HEK293 (cell line): ENCODE measurements around the gene TTLL1.

Experiments
- CTCF ChIA-PET: fragments of 350-600 bp; formaldehyde crosslinking; extraction: SDS; loops from one replicate; lab custom pipeline; 2021; ENCODE audit warnings: antibody characterized with exemption; lab: Yijun Ruan, JAX
- POLR2A ChIA-PET: fragments of 300-600 bp; formaldehyde crosslinking; extraction: SDS; loops from one replicate; lab custom pipeline; 2020; ENCODE audit warnings: antibody characterized with exemption, inconsistent platforms; lab: Yijun Ruan, JAX
- H3K27ac ChIP-seq: fragments of 200-500 bp; sonication (Bioruptor generic); 2 replicates; pipeline ENCODE4 v1.5.1; 2014; ENCODE audit warnings: low read depth, low read length, control low read depth, inconsistent platforms; ENCODE audit errors: extremely low read depth
- H3K36me3 ChIP-seq, 2 experiments: fragments of 200-500 bp in 1 of 2; sonication (Bioruptor generic) in 1 of 2; 1 replicate in 1 of 2; 2 replicates in 1 of 2; pipeline ENCODE4 v1.5.1; 2014 to 2017; ENCODE audit warnings: inconsistent platforms in 2 of 2, low read length in 2 of 2; ENCODE audit not compliant: control insufficient read depth in 2 of 2, insufficient read depth in 1 of 2
- H3K4me1 ChIP-seq: fragments of 200-500 bp; sonication (Bioruptor generic); 2 replicates; pipeline ENCODE4 v1.5.1; 2014; ENCODE audit warnings: mild to moderate bottlenecking, low read length, inconsistent platforms; ENCODE audit not compliant: control insufficient read depth, insufficient read depth
- H3K4me3 ChIP-seq: 2 replicates; pipeline ENCODE4 v1.5.1; 2011; ENCODE audit warnings: low read depth, mild to moderate bottlenecking, control low read depth, low read length, moderate library complexity
- H3K9me3 ChIP-seq: fragments of 200-500 bp; sonication (Bioruptor generic); 2 replicates; pipeline ENCODE4 v1.5.1; 2014; ENCODE audit warnings: low read depth, low read length, inconsistent platforms; ENCODE audit not compliant: control insufficient read depth, insufficient read depth
- FEZF1 ChIP-seq: fragments of 450-650 bp; formaldehyde crosslinking; IDR thresholded peaks from 2 replicates; pipeline ENCODE4 v1.5.1; 2016; ENCODE audit warnings: missing biosample characterization, missing genetic modification characterization
- HOXA7 ChIP-seq: sonication (generic); formaldehyde crosslinking; IDR thresholded peaks from 2 replicates; pipeline ENCODE4 v1.8.1; 2022; ENCODE audit warnings: missing genetic modification reagents, borderline replicate concordance
- KLF7 ChIP-seq: fragments of 450-650 bp; formaldehyde crosslinking; IDR thresholded peaks from 2 replicates; pipeline ENCODE4 v1.5.1; 2016; ENCODE audit warnings: missing biosample characterization, missing genetic modification characterization, borderline replicate concordance
- TRIM28 ChIP-seq: IDR thresholded peaks from 2 replicates; pipeline ENCODE4 v1.6.1; 2011; ENCODE audit warnings: low read length, control low read depth, borderline replicate concordance
- YY2 ChIP-seq: fragments of 450-650 bp; formaldehyde crosslinking; IDR thresholded peaks from 2 replicates; pipeline ENCODE4 v1.5.1; 2016; ENCODE audit warnings: missing biosample characterization, missing genetic modification characterization
- ZBTB17 ChIP-seq: fragments of 450-650 bp; formaldehyde crosslinking; IDR thresholded peaks from 2 replicates; pipeline ENCODE4 v1.5.1; 2016; ENCODE audit warnings: missing biosample characterization, missing genetic modification characterization
- ZBTB48 ChIP-seq: fragments of 450-650 bp; formaldehyde crosslinking; IDR thresholded peaks from 2 replicates; pipeline ENCODE4 v1.5.1; 2016; ENCODE audit warnings: missing biosample characterization, missing genetic modification characterization
- ZNF112 ChIP-seq: fragments of 450-650 bp; formaldehyde crosslinking; IDR thresholded peaks from 2 replicates; pipeline ENCODE4 v1.5.0; 2017; ENCODE audit warnings: missing biosample characterization, missing genetic modification characterization
- ZNF211 ChIP-seq: fragments of 450-650 bp; formaldehyde crosslinking; IDR thresholded peaks from 2 replicates; pipeline ENCODE4 v1.5.1; 2016; ENCODE audit warnings: low read depth, missing biosample characterization, missing genetic modification characterization
- ZNF223 ChIP-seq: fragments of 450-650 bp; formaldehyde crosslinking; IDR thresholded peaks from 2 replicates; pipeline ENCODE4 v1.5.1; 2016; ENCODE audit warnings: missing biosample characterization, missing genetic modification characterization
- ZNF23 ChIP-seq: fragments of 450-650 bp; formaldehyde crosslinking; IDR thresholded peaks from 2 replicates; pipeline ENCODE4 v1.5.1; 2016; ENCODE audit warnings: missing biosample characterization, missing genetic modification characterization, borderline replicate concordance
- ZNF239 ChIP-seq: fragments of 450-650 bp; formaldehyde crosslinking; IDR thresholded peaks from 2 replicates; pipeline ENCODE4 v1.5.1; 2016; ENCODE audit warnings: missing biosample characterization, missing genetic modification characterization
- ZNF248 ChIP-seq: fragments of 450-650 bp; formaldehyde crosslinking; IDR thresholded peaks from 2 replicates; pipeline ENCODE4 v1.5.1; 2017; ENCODE audit warnings: missing biosample characterization, missing genetic modification characterization
- ZNF610 ChIP-seq: fragments of 450-650 bp; formaldehyde crosslinking; IDR thresholded peaks from 2 replicates; pipeline ENCODE4 v1.5.1; 2016; ENCODE audit warnings: missing biosample characterization, missing genetic modification characterization, borderline replicate concordance
- ZNF777 ChIP-seq: fragments of 450-650 bp; formaldehyde crosslinking; IDR thresholded peaks from 2 replicates; pipeline ENCODE4 v1.5.1; 2017; ENCODE audit warnings: missing biosample characterization, missing genetic modification characterization, borderline replicate concordance
- ZNF843 ChIP-seq: fragments of 450-650 bp; formaldehyde crosslinking; IDR thresholded peaks from 2 replicates; pipeline ENCODE4 v1.5.1; 2016; ENCODE audit warnings: missing biosample characterization, missing genetic modification characterization
- ZSCAN16 ChIP-seq: fragments of 450-650 bp; formaldehyde crosslinking; IDR thresholded peaks from 2 replicates; pipeline ENCODE4 v1.5.1; 2016; ENCODE audit warnings: missing biosample characterization, missing genetic modification characterization
- TF ChIP-seq, protein P1 (sequence below): fragments of 450-650 bp; formaldehyde crosslinking; IDR thresholded peaks from 2 replicates; pipeline ENCODE4 v1.5.1; 2017; ENCODE audit warnings: missing biosample characterization, mild to moderate bottlenecking, missing genetic modification characterization, moderate library complexity
- TF ChIP-seq, protein P2 (sequence below): fragments of 450-650 bp; formaldehyde crosslinking; IDR thresholded peaks from 2 replicates; pipeline ENCODE4 v1.5.1; 2016; ENCODE audit warnings: missing biosample characterization, missing genetic modification characterization
- TF ChIP-seq, protein P3 (sequence below): fragments of 450-650 bp; formaldehyde crosslinking; IDR thresholded peaks from 2 replicates; pipeline ENCODE4 v1.5.1; 2016; ENCODE audit warnings: missing biosample characterization, missing genetic modification characterization
- TF ChIP-seq, protein P4 (sequence below): fragments of 450-650 bp; formaldehyde crosslinking; IDR thresholded peaks from 2 replicates; pipeline ENCODE4 v1.5.1; 2016; ENCODE audit warnings: missing biosample characterization, missing genetic modification characterization
- TF ChIP-seq, protein P5 (sequence below): fragments of 450-650 bp; formaldehyde crosslinking; IDR thresholded peaks from 2 replicates; pipeline ENCODE4 v1.5.1; 2016; ENCODE audit warnings: missing biosample characterization, missing genetic modification characterization, borderline replicate concordance

Gene TTLL1

DNA sequence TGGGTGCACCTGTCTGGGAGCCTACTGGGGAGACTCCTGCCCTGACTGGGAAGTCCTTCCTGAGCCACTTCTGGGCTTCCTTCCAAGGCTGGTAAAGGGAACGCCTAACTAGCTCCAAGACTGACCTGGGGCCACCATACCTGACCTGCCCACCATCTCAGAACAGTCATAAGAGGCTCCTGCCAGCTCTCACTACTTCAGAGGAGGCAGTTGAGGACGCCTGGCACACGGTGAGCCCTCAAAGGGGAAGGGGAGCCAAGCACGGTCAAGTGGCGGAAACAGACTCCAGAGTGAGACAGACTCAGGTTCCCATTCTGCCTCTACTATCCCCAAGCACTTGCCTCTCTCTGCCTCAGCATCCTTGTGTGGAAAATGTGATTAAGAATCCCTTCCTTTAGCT, 46.4 kb upstream of the TTLL1 start (continued):
- TF ChIP-seq, protein P1, sequence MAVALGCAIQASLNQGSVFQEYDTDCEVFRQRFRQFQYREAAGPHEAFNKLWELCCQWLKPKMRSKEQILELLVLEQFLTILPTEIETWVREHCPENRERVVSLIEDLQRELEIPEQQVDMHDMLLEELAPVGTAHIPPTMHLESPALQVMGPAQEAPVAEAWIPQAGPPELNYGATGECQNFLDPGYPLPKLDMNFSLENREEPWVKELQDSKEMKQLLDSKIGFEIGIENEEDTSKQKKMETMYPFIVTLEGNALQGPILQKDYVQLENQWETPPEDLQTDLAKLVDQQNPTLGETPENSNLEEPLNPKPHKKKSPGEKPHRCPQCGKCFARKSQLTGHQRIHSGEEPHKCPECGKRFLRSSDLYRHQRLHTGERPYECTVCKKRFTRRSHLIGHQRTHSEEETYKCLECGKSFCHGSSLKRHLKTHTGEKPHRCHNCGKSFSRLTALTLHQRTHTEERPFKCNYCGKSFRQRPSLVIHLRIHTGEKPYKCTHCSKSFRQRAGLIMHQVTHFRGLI (tag by site-specific recombination) = no peak
- TF ChIP-seq ZBTB48 (tag by site-specific recombination) = no peak
- no peak for TF ChIP-seq HOXA7 (CRISPR knock-in tag)

DNA sequence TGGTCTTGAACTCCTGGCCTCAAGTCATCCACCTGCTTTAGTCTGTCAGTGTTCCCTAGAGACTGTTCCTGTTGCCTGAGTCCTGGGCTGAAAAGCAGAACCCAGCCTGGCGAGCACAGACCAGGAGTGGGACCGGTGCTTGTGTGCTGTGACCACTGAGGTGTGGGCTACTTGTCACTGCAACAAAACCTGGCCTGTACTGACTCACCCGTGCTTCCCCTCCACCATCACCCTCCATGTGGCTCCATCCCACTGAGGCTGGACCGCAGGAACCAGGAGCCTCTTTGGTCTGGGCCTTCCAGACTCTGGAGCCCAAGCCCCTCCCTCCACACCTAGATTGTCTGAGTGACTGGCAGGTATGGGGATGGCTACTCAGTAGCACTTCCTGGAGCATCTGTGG, 45.4 kb upstream of the TTLL1 start:
- POLR2A ChIA-PET = no interaction called here
- Histone ChIP-seq H3K36me3 (peaks cover 46 to 87% of the 10 kb centered on the region in 2 experiments), H3K4me1 (peaks cover under 1% of the 10 kb centered on the region), H3K4me3 (no peak overlapping the region), H3K9me3 (no peaks in the 10 kb centered on the region), H3K27ac (no peak overlapping the region)
- CTCF ChIA-PET = interaction anchor here (0.6 to 1.4 kb wide), 2 partner anchors 8 to 35 kb away, joined by 3 to 6 read pairs; no protein-coding TSS in a partner anchor
- TF ChIP-seq ZNF211 (tag by site-specific recombination) (no peak), ZNF223 (tag by site-specific recombination) (no peak), ZNF777 (no peak), ZBTB17 (no peak)

DNA sequence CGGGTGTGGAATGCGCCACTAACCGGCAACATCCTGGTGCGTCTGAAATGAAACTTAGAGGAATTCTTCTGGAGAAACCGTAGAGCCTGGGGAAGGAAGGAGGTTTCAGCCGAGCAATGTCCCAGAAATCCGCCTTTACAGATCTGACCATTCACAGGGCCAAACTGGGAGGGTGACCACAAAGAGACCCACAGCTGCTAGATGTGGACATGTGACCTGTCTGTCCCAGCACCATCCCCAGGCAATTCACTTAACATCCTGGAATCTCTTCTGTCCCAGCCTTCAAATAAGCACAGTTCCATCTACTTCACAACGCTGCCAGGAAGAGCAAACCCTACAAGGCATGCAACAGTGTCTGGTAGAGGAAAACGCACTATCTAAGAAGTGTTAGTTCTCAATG, 44.2 kb upstream of the TTLL1 start:
- no peak overlapping the region for H3K4me3 ChIP-seq
- ChIA-PET POLR2A (interaction anchor here (0.6 kb wide), 1 partner anchor 647 kb away, joined by 3 read pairs; no protein-coding TSS in a partner anchor), CTCF (no interaction called here)
- H3K4me1 ChIP-seq = peaks cover 3% of the 10 kb centered on the region
- no peaks in the 10 kb centered on the region for H3K9me3 ChIP-seq
- no peak overlapping the region for H3K27ac ChIP-seq
- peaks cover 34 to 75% of the 10 kb centered on the region in 2 experiments for H3K36me3 ChIP-seq
- TF ChIP-seq TRIM28 (no peak), ZNF843 (tag by site-specific recombination) (no peak), FEZF1 (tag by site-specific recombination) (no peak), ZNF23 (tag by site-specific recombination) (no peak), ZSCAN16 (tag by site-specific recombination) (no peak), KLF7 (no peak), ZNF239 (tag by site-specific recombination) (no peak), ZNF248 (no peak), ZNF610 (tag by site-specific recombination) (no peak), ZNF112 (tag by site-specific recombination) (no peak), YY2 (no peak)
- TF ChIP-seq, protein P2, sequence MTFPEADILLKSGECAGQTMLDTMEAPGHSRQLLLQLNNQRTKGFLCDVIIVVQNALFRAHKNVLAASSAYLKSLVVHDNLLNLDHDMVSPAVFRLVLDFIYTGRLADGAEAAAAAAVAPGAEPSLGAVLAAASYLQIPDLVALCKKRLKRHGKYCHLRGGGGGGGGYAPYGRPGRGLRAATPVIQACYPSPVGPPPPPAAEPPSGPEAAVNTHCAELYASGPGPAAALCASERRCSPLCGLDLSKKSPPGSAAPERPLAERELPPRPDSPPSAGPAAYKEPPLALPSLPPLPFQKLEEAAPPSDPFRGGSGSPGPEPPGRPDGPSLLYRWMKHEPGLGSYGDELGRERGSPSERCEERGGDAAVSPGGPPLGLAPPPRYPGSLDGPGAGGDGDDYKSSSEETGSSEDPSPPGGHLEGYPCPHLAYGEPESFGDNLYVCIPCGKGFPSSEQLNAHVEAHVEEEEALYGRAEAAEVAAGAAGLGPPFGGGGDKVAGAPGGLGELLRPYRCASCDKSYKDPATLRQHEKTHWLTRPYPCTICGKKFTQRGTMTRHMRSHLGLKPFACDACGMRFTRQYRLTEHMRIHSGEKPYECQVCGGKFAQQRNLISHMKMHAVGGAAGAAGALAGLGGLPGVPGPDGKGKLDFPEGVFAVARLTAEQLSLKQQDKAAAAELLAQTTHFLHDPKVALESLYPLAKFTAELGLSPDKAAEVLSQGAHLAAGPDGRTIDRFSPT (tag by site-specific recombination) = no peak
- TF ChIP-seq, protein P3, sequence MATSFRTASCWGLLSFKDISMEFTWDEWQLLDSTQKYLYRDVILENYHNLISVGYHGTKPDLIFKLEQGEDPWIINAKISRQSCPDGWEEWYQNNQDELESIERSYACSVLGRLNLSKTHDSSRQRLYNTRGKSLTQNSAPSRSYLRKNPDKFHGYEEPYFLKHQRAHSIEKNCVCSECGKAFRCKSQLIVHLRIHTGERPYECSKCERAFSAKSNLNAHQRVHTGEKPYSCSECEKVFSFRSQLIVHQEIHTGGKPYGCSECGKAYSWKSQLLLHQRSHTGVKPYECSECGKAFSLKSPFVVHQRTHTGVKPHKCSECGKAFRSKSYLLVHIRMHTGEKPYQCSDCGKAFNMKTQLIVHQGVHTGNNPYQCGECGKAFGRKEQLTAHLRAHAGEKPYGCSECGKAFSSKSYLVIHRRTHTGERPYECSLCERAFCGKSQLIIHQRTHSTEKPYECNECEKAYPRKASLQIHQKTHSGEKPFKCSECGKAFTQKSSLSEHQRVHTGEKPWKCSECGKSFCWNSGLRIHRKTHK (tag by site-specific recombination) = no peak
- TF ChIP-seq, protein P4, sequence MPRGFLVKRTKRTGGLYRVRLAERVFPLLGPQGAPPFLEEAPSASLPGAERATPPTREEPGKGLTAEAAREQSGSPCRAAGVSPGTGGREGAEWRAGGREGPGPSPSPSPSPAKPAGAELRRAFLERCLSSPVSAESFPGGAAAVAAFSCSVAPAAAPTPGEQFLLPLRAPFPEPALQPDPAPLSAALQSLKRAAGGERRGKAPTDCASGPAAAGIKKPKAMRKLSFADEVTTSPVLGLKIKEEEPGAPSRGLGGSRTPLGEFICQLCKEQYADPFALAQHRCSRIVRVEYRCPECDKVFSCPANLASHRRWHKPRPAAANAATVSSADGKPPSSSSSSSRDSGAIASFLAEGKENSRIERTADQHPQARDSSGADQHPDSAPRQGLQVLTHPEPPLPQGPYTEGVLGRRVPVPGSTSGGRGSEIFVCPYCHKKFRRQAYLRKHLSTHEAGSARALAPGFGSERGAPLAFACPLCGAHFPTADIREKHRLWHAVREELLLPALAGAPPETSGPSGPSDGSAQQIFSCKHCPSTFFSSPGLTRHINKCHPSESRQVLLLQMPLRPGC (tag by site-specific recombination) = no peak
- TF ChIP-seq, protein P5, sequence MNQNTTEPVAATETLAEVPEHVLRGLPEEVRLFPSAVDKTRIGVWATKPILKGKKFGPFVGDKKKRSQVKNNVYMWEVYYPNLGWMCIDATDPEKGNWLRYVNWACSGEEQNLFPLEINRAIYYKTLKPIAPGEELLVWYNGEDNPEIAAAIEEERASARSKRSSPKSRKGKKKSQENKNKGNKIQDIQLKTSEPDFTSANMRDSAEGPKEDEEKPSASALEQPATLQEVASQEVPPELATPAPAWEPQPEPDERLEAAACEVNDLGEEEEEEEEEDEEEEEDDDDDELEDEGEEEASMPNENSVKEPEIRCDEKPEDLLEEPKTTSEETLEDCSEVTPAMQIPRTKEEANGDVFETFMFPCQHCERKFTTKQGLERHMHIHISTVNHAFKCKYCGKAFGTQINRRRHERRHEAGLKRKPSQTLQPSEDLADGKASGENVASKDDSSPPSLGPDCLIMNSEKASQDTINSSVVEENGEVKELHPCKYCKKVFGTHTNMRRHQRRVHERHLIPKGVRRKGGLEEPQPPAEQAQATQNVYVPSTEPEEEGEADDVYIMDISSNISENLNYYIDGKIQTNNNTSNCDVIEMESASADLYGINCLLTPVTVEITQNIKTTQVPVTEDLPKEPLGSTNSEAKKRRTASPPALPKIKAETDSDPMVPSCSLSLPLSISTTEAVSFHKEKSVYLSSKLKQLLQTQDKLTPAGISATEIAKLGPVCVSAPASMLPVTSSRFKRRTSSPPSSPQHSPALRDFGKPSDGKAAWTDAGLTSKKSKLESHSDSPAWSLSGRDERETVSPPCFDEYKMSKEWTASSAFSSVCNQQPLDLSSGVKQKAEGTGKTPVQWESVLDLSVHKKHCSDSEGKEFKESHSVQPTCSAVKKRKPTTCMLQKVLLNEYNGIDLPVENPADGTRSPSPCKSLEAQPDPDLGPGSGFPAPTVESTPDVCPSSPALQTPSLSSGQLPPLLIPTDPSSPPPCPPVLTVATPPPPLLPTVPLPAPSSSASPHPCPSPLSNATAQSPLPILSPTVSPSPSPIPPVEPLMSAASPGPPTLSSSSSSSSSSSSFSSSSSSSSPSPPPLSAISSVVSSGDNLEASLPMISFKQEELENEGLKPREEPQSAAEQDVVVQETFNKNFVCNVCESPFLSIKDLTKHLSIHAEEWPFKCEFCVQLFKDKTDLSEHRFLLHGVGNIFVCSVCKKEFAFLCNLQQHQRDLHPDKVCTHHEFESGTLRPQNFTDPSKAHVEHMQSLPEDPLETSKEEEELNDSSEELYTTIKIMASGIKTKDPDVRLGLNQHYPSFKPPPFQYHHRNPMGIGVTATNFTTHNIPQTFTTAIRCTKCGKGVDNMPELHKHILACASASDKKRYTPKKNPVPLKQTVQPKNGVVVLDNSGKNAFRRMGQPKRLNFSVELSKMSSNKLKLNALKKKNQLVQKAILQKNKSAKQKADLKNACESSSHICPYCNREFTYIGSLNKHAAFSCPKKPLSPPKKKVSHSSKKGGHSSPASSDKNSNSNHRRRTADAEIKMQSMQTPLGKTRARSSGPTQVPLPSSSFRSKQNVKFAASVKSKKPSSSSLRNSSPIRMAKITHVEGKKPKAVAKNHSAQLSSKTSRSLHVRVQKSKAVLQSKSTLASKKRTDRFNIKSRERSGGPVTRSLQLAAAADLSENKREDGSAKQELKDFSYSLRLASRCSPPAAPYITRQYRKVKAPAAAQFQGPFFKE (tag by site-specific recombination) = no peak
